ENCODE measurements around the gene DLG2.

DNA sequence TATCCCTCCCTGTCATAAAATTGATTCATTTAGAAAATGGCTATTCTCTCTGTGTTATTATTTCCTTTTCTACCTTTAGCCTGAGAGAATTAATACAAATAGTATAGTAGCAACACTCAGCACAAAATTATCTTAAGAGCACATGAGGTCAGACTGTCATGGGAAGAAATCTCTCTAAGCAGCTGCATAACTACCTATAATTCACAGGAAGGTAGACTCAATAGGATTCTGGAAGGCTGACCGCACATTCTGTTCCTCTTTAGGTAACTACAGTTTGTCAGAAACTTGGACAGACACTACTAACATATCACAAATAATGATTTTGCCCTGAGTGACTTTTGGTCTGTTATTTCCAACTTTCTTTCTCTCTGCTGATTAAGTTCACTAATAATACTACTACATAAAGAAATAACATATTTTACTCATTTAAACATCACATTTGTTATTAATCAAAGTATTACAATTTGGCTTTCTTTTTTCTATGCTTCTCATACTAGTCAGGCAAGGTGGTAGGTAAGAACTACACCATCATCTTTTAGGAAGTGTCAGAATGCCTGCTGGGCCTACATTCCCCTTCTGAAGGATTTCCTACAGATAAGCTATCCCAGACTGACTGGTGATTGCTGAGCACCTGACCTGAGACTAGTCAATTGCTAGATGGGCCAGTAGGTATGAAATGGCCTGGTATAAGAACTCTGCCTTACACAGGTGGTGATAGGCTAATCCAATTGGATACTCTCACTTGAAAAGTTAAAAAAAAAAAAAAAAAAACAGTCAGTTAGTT lies 325.1 kb downstream of the DLG2 start:
- TF ChIP-seq EZH2 (IDR thresholded peaks at IDR 0.05; ENCODE audit: low read depth, low read length, severe bottlenecking), result no peak
- TF ChIP-seq, protein P1, sequence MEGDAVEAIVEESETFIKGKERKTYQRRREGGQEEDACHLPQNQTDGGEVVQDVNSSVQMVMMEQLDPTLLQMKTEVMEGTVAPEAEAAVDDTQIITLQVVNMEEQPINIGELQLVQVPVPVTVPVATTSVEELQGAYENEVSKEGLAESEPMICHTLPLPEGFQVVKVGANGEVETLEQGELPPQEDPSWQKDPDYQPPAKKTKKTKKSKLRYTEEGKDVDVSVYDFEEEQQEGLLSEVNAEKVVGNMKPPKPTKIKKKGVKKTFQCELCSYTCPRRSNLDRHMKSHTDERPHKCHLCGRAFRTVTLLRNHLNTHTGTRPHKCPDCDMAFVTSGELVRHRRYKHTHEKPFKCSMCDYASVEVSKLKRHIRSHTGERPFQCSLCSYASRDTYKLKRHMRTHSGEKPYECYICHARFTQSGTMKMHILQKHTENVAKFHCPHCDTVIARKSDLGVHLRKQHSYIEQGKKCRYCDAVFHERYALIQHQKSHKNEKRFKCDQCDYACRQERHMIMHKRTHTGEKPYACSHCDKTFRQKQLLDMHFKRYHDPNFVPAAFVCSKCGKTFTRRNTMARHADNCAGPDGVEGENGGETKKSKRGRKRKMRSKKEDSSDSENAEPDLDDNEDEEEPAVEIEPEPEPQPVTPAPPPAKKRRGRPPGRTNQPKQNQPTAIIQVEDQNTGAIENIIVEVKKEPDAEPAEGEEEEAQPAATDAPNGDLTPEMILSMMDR (IDR thresholded peaks at IDR 0.05; ENCODE audit: control extremely low read depth in 1 of 3, insufficient read depth in 1 of 3, low read depth in 1 of 3, low read length in 3 of 3), result no peak
- TF ChIP-seq POLR2AphosphoS5 (IDR thresholded peaks at IDR 0.05; ENCODE audit: low read depth, low read length), result no peak
- TF ChIP-seq POLR2A (IDR thresholded peaks at IDR 0.05; ENCODE audit: control extremely low read depth in 1 of 2, low read depth in 2 of 2, low read length in 2 of 2), result no peak
- TF ChIP-seq, protein P2, sequence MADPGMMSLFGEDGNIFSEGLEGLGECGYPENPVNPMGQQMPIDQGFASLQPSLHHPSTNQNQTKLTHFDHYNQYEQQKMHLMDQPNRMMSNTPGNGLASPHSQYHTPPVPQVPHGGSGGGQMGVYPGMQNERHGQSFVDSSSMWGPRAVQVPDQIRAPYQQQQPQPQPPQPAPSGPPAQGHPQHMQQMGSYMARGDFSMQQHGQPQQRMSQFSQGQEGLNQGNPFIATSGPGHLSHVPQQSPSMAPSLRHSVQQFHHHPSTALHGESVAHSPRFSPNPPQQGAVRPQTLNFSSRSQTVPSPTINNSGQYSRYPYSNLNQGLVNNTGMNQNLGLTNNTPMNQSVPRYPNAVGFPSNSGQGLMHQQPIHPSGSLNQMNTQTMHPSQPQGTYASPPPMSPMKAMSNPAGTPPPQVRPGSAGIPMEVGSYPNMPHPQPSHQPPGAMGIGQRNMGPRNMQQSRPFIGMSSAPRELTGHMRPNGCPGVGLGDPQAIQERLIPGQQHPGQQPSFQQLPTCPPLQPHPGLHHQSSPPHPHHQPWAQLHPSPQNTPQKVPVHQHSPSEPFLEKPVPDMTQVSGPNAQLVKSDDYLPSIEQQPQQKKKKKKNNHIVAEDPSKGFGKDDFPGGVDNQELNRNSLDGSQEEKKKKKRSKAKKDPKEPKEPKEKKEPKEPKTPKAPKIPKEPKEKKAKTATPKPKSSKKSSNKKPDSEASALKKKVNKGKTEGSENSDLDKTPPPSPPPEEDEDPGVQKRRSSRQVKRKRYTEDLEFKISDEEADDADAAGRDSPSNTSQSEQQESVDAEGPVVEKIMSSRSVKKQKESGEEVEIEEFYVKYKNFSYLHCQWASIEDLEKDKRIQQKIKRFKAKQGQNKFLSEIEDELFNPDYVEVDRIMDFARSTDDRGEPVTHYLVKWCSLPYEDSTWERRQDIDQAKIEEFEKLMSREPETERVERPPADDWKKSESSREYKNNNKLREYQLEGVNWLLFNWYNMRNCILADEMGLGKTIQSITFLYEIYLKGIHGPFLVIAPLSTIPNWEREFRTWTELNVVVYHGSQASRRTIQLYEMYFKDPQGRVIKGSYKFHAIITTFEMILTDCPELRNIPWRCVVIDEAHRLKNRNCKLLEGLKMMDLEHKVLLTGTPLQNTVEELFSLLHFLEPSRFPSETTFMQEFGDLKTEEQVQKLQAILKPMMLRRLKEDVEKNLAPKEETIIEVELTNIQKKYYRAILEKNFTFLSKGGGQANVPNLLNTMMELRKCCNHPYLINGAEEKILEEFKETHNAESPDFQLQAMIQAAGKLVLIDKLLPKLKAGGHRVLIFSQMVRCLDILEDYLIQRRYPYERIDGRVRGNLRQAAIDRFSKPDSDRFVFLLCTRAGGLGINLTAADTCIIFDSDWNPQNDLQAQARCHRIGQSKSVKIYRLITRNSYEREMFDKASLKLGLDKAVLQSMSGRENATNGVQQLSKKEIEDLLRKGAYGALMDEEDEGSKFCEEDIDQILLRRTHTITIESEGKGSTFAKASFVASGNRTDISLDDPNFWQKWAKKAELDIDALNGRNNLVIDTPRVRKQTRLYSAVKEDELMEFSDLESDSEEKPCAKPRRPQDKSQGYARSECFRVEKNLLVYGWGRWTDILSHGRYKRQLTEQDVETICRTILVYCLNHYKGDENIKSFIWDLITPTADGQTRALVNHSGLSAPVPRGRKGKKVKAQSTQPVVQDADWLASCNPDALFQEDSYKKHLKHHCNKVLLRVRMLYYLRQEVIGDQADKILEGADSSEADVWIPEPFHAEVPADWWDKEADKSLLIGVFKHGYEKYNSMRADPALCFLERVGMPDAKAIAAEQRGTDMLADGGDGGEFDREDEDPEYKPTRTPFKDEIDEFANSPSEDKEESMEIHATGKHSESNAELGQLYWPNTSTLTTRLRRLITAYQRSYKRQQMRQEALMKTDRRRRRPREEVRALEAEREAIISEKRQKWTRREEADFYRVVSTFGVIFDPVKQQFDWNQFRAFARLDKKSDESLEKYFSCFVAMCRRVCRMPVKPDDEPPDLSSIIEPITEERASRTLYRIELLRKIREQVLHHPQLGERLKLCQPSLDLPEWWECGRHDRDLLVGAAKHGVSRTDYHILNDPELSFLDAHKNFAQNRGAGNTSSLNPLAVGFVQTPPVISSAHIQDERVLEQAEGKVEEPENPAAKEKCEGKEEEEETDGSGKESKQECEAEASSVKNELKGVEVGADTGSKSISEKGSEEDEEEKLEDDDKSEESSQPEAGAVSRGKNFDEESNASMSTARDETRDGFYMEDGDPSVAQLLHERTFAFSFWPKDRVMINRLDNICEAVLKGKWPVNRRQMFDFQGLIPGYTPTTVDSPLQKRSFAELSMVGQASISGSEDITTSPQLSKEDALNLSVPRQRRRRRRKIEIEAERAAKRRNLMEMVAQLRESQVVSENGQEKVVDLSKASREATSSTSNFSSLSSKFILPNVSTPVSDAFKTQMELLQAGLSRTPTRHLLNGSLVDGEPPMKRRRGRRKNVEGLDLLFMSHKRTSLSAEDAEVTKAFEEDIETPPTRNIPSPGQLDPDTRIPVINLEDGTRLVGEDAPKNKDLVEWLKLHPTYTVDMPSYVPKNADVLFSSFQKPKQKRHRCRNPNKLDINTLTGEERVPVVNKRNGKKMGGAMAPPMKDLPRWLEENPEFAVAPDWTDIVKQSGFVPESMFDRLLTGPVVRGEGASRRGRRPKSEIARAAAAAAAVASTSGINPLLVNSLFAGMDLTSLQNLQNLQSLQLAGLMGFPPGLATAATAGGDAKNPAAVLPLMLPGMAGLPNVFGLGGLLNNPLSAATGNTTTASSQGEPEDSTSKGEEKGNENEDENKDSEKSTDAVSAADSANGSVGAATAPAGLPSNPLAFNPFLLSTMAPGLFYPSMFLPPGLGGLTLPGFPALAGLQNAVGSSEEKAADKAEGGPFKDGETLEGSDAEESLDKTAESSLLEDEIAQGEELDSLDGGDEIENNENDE (IDR thresholded peaks at IDR 0.05; ENCODE audit: insufficient replicate concordance, low read length), result no peak
- TF ChIP-seq JUN (IDR thresholded peaks at IDR 0.05; ENCODE audit: low read depth, low read length), result no peak
- TF ChIP-seq RAD21 (IDR thresholded peaks at IDR 0.05 in 1 of 2, conservative IDR thresholded peaks at IDR 0.05 in 1 of 2; ENCODE audit: low read depth in 2 of 2, low read length in 2 of 2), result no peak
- TF ChIP-seq CEBPB (IDR thresholded peaks at IDR 0.05; ENCODE audit: low read depth, low read length), result no peak
- no peak for TF ChIP-seq BRCA1 (IDR thresholded peaks at IDR 0.05; ENCODE audit: low read depth, low read length)
